Measurements from ENCODE around the gene MSI2.

Gene MSI2

DNA sequence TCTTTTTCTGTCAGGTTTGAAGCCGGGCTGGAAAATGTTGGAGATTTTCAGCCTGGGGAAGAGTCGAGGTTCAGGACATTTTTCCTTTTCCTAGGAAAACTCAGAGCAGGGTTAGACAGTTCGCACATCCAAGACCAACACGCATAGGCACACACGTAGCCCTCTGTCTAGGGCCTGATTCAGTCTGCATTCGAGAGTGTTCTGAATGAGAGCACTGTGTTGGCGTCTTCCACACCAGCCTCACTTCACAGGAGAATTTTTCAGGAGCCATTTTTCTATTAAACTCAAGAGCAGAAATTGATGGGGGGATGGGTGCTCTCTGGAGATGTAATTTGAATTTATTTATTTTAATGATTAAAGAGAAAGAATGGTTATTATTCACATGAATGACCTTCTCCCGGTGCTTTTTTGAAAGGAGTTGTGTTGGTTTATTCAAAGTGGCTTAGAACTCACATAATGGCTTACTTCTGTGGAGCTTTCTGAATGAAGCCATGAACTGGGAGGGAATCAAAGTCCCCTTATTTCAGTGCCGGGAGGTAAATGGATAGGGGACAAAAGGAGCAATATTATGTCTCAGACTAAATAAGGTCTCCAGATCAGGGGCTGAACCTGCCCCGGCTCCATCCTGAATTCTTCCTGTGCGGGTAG lies 294.5 kb downstream of the MSI2 start:
- no peak for DNase-seq

DNA sequence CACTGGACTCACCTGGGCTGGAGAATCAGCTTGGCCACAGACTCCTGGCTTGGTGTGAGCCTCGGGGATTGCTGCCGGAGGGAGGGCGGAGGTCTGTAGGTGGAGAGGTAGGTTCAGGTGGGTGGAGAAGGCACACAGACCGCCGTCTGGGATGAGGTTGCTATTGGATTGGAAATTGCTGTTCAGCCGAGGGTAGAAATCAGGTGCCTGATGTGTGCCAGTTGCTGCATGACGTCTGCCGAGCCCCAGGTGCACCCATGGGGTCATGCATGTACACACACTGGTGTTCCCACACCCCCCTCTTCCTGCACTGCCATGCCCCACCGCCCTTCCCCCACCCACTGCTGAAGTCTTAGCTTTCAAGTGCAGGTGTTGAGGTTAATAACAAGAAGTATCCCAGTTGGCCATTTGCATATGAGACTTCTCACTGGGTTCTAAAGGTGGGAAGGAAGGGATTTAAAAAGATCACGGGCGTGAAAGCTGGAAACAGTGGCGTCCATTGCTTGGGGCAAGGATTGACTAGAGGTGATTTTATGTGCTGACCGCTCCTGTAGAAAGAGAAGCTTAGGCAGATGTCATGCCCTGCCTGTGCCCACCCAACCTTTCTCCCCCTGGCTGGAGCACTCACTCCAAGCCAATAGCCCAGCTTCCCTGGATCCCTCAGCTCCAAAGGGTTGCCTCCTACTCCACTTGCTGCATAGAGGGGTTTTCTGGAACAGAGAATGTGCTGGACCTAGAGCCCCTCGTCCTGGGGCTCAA lies 295.2 kb downstream of the MSI2 start:
- DNase-seq = no peak

DNA sequence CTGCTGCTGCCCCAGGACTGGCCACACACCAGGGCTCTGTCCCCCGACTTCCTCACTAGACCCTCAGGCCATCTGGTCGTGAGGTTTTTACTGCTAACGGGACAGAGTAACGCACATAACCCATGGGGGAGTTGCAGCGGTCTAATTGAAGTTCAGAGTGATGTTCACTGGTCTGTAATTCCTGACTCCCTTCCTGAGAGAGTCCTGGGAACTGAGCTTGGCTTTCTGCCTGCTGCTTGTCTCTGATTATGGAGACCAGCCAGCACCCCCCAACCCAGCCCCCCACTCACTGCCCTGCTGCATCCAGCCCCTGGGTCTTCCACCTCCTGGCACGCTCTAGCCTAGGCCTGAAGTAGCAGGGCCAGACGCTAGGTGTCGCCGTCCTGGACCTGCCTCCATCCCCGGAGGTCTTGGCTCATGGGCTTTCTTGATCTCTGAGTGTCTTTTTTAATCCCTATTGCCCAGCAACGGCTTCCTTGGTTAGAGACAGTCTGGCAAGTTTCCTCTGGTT lies 295.8 kb downstream of the MSI2 start:
- peak; percentile 64 for DNase-seq

DNA sequence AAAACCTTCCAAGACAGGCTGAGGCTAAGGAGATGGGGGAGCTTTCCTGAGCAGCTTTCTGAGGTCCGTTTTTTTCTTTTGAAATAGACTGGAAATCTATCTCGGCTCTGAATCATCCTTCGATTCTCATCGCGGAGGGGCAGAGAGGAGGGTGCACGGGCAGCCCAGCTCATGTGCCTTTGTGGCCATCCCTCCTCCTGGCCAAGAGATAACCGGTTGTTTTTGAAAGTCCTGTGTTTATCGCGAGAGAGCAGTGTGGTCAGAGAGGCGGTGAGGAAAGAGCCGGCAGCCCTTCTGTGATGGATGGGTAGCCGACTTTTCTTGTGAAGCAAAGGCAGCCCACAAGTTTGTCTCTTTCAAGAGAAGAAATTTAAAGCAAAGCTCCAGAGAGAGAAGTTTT lies 297.2 kb downstream of the MSI2 start:
- no peak for DNase-seq

DNA sequence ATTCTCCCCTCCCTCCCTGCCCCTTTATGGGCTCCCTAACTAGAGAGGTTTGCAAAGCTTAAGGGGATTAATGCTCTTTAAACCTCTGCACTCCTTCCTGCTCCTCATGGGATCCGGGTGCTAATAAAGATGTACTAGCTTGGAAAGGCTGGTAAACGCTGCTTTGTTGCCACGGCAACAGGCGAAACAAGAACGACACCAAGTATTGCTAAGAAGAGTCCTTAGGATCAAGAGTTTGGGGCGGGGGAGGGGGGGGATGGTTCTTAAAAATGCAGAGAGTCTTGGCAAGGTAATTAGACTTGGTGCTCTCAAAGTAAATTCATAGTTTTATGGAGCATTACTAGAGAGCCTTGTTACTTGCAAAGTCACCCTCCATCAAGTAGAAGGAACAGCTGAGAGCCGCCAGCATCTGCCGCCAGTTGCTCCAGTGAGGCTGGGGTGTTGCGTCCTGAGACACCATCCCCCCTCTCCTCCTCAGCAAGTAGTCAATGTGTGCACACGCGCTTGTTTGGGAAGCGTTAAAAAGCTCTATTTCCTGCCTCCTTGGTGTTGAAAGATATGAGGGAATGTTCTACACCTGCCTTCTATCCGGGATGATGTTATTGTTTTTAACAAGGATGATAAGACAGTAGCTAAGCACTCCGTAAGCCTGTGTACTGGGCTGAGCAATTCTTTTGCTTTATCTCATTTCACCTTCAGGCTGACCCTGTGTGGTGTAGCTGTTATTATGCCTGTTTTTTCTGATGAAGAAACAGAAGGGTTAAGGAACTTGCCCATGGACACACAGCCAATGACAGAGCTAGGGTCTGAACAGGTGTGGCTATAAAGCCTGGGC lies 297.9 kb downstream of the MSI2 start:
- no peak for DNase-seq

DNA sequence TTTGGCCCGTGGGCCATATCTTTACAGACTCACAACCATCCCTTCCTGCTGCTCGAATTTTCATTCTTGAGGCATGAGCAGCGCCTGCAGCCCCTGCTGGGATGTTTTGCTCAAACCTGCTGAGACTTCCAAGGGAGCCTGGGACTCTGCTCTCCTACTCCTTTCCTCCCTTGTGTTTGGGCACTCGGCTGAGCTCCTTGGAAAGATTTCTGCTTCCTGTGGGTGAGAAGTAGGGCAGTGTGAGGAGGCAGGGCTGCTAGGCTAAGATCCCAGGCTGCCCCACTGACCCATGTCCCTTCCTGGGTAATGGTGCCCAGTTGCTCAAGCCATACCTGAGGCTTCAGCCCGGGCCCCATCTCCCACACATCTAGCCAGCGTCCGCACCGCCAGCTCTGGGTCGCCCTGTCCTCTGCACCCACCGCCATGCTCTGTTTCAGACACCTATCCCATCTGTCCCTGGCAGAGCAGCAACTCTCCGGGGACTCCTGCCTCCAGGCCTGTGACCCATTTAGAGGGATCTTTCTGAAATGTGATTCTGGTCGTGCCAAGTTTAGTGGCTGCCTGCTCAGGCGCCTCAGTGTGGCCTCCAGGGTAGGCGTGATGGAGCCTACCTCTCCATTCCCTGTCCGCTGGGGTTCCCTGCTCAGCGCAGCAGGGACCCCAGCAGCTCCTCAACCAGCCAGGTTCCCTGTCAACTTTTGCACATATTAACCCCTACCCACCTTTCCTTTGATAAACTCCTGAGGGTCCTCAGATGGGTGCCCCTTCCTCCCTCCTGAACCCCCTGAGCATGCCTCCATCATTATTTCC lies 298.7 kb downstream of the MSI2 start:
- no peak for DNase-seq

DNA sequence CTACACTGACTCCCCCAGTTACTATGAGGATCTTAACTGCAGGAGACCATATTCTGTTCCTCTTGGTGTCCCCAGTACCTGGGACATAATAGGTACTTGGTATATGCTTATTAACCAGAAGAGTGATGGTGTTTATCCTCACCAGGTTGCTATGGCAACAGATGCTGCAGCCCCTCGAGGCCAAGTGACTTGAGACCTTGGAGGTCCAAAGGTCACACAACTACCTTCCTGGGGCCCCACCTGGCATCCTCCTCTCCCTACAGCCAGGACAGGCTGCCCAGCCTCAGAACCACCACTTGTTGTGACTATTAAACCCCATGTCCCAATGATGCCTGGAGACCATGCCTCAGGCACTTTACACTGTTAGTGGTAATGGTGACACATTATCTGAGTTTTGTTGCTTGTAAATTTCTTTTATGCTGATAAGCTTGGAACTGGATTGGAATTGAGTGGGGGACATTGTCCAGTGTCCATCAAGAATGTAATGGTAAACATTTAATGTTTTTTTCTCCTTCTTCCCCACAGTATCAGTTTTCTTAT lies 299.4 kb downstream of the MSI2 start:
- no peak for DNase-seq

DNA sequence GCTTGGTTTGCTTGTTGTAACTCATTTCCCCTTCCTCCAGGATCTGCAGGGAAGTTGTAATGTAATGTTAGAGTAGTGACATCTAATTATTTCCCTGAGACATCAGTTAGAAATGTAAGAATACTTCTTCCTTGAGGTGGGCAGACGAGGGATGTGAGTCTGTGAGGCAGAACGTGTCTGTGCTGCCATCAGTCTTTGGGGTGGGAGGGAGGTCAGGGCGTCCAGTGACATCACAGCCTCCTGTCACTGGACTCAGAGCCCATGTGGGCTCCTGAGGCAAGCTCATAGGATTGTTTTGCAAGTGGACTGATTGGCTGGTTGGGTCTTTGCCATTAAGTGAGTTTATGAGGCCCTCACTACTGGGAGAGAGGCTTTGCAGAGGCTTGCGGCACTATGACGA lies 300.0 kb downstream of the MSI2 start:
- no peak for DNase-seq

DNA sequence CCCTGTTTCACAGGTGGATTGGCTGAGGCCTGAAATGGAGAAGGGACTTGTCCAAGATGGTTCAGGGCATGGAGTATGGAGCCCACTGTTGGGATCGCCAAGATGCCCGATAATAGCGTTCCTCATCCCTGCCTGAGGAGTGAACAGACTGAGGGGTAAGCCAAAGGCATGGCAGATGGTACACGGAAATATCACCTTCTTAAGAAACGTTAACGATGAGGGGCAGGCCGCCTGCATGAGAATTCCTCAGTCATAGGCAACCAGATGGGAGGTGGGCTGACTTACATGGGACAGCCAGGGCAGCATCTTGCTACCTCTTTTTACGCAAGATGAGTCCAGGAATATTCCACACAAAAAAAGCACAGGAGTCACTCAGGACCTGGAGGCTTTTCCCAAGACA lies 300.7 kb downstream of the MSI2 start:
- DNase-seq = no peak

DNA sequence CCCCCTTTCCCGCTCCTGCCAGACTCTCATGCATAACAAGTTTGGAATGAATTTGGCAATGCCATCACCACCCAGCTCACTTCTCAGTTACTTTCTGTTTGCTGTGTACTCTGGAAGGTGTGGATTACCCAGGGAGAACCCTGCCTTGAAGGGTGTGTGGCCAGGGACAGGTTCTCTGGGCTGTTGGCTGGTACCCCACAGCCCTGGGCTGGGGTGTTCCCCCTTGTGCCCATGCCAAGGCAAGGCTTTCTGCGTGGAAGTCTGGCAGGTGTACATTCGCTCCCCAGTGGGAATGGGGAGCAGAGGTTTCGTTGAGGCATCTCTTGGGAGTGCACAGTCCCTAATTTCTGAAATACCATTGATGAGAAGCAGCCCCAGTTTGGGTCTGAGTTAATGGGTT lies 301.1 kb downstream of the MSI2 start:
- no peak for DNase-seq

DNA sequence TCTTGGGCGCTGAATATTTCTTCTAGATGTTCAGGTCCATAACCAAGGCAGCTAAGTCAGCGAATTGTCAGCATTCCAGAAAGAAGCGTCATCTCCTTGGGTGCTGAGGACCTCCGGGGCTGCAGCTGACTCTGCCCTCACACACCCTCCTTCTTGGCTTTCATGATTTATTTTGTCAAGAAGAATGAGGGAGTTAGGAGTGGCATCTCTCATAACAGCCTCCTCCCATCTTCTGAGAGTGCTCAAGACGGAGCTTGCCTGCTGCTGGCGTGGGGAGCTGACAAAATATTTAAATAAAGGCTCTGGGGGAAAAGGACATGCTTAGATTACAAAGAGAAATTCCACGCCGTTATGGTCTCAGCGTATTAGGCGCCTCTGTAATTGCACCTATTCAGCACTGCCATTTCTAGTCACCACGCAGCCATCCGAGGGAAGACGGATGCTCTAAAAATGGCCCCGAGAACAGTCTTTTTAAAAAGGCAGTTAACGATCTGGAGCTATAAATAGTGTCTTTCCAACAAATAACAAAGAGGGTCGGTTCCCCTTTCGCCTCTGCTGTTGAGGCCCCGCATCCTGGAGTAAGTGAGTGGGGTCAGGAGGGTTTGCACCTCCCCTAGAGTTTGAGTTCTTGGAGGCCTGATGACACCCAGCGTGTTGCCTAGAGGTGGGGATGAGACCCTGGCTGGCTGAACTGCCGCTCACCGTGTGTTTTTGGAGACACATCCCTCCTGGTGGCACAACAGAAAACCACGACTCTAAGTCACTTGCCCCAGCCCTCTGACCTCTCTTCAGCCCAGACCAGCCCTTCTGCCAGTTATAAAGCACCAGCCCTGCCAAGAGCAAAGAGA lies 301.7 kb downstream of the MSI2 start:
- no peak for DNase-seq

DNA sequence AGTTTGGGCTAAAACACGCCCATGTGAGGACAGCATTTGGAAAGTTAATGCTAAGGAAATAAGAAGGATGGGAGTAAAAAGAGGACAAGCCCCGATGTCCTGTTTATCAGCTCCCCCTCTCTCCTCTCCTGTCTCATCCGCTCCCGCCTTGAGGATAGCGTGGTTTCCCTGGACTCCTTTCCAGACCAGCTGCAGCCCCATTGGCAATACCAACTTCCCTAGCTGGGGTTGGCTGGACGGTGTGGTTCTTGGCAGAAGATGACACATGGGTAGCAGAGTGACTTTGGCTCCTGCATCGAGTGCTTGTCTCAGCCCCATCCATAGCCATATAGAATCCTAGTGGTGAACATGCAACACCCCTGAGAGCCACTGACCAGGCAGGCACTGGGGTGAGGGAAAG lies 302.9 kb downstream of the MSI2 start:
- DNase-seq = no peak

DNA sequence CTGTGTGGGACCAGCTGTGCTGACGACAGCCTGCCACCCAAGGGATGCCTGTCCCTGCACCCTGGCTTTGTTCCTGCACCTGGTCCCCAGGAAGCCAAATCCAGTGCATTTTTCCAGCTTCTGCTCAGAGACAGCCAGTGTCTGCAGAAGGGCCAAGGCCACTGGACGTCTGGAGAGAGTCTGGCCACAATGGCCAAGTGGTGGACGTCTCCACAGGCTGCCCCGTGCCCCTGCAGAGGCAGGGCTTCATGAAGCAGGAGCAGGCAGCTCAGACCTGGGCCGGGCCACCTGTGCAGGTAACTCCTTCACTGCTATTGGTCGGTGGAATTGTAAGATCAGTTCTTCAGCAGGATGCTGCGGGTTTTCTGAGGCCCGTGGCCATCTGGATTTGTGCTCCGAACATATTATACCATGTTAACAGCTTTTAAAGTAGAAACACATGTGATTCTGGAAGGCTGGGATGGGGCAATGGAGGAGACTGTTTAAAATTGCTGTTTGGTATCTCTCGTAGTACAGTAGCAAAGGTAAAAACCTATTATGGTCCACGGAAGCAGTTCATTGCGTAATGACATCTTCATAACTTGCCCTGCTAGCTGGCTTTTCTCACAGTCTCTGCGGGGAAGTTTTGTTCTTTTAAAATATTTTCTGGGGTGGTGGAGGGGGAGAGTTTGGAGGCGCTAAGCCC lies 303.5 kb downstream of the MSI2 start:
- DNase-seq = no peak

DNA sequence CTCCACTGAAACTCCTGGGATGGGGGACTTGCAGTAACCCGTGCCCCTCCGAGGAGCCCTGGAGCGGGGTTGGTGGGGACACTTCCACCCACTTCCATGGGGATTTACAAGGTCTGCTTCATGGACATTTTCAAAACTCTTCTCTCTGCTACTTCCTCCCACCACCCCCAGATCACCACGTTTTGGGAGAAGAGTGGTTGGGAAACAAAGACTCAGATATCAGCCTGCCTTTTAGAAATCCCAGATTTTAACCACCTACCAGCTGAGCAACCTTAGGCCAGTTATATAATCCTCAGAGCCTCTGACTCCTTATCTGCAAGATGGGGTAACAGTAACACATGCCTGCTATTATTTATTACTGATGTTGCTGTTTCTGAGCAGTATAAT lies 304.0 kb downstream of the MSI2 start:
- DNase-seq = no peak

DNA sequence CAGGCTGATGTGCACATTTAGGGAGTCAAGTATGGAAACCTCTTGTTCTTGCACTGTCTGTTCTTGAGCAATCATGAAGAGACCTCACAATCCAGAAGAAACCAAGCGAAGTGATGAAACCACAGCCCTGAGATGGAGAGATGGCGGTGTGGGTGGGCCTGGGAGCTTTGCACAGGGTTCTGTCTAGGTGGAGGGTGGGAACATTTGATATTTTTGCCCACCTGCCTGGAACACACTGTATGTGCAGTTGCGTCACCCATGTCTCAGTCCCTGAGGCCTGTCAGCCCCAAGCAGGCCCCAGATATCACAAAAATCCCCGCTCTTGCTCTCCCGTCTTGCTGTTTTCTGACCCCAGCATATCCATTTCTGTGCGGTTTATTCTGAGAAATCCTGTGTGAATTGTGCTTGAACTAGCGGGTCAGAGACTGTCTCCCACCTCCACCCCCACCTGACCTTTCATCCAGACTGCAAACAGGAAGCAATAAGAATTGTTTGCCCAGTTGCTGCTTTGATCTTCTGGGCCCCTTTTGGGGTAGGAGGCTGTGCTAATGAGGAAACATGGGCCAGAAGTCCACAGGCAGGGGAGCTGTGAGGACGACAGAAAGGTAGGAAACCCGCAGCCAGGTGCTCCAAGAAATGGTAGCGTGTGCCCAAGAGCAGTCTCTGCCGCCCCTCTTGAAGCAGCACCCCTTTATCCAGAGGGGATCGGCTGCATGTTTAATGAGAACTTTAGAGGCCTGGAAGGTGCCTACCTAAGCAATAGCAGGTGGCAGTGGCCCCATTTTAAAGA lies 304.9 kb downstream of the MSI2 start:
- no peak for DNase-seq

DNA sequence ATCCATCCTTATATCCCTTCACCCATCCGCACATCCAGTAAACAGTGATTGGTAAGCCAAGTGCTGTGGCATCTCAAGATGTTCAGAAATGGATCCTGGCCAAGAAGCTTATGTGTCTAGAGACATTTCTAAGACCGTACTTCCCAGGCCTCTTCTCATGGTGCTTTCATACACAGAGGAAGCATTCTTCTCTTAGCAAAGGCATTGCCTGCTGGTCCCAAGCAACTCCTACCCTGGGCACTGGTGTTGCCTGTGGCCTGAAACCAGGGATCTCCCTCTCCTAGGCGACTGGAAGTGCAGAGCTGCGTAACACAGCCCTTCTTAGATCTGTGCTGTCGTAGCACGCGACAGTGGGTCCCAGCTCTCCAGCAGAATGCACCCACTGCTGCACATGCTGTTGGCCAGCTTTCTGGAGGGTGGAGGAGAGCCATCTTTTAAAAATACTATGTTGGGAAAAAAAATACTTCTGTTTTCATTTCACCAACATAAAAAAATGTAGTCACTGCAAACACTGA lies 305.9 kb downstream of the MSI2 start:
- DNase-seq = no peak

DNA sequence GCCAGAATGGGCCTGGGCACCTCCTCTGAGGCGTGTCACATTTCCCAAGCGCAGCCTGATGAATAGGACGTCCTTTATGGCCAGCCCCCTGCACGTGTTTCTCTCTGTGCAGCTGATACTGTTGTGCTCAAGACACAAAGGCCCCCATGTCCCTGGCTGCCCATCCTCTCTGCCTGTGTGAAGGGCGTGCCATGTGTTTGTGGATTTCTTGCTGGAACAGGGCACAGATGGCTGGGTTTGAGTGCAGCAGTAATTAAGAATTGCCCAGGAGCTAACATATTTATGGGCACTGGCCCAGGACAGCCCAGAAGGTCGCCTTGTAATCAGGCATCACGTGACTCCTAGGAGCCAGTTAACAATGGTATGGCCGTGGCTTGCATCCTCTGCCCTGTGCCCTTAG lies 307.6 kb downstream of the MSI2 start:
- DNase-seq = no peak

DNA sequence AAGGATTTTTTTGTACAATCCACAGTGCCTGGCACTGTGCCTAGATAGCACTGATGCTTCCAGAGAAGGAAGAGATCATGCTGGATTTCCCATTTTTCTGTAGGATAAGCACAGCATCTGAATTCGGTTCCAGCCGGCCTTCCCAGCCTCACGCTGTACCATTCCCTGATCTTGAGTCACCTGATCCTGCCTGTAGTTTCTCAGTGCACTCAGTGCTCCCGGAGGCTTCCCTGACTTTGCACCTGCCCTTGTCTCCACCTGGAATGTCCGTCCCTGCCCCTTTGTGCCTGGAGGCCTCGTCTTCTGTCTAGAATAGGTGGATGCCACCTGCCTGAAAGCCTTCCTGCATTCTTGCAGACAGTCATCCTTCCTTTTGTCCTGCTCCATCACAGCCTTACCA lies 308.9 kb downstream of the MSI2 start:
- no peak for DNase-seq

DNA sequence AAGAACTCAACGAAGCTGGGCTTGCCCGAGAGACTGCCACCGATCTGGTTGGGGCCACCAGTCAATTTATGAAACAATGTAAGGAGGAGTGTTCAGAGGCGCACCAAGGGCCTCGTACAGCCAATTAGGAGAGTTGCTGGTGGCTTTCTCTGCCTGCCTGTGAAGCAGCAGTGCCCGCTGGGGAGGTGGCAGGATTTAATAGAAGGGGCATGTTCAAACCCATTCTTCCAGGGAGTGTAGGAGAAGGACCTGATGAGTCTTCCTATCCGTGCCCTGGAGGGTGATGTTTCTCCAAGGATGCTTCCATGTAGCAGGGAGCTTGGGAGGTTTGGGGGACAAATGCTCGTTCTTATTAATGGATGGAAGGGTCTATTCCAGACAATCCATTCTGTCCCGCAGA lies 310.4 kb downstream of the MSI2 start:
- no peak for DNase-seq

DNA sequence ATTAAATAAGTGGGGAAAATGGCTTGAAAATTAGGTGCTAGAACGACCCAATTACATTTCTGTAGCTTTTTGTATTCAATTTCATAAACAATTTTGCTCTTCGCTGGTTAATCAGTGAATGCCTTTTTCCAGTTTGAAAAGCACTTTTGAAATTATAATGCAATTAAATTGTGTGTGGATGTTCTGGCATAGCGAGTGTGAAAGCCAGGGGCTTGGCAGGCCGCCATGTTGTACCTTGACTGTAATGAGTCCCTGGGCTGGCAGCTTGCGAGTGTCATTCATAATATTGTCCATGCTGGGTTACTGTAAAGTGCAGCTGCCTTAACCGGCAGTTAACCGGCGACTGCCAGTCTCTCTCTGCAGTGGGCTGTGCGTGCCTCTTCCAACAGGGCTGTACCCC lies 310.9 kb downstream of the MSI2 start:
- DNase-seq = no peak
